B cell (primary cell): ENCODE results near the gene SLF2. TPM values are rescaled to one million over a fixed set of nuclear protein-coding genes. Genes with fewer than 3 reads are reported as not detected.

Experiments used
- ATAC-seq: fragments of 200-7000 bp; cut with Tn5 transposase; one replicate; pipeline ENCODE4 v1.10.0; 2021; ENCODE audit warnings: low read depth, mild to moderate bottlenecking, moderate number of reproducible peaks, moderate library complexity
- CTCF ChIA-PET: fragments of 350-600 bp; sonication (Branson Sonifier 250); formaldehyde crosslinking; loops from one replicate; lab custom pipeline; 2021; ENCODE audit warnings: antibody characterized with exemption, inconsistent platforms; lab: Charles Lee
- POLR2A ChIA-PET: fragments of 350-600 bp; sonication (Branson Sonifier 250); formaldehyde crosslinking; loops from one replicate; lab custom pipeline; 2021; ENCODE audit warnings: antibody characterized with exemption; lab: Charles Lee
- DNase-seq: peaks from one replicate; pipeline ENCODE4 v3.0.0; 2013
- H2AFZ ChIP-seq: 2 replicates; pipeline ENCODE4 v1.6.1; 2012; ENCODE audit warnings: mild to moderate bottlenecking, low read depth, low read length; ENCODE audit not compliant: insufficient read depth, poor library complexity, severe bottlenecking
- H3K27ac ChIP-seq, 2 donors: 1 replicate in 1 of 2; 2 replicates in 1 of 2; pipeline ENCODE4 v1.5.1; 2012 to 2013; ENCODE audit warnings: low read length in 2 of 2, mild to moderate bottlenecking in 2 of 2, moderate library complexity in 1 of 2
- H3K27me3 ChIP-seq, 4 experiments: fragments of 200-600 bp in 1 of 4; sonication (generic) in 1 of 4; replicated peaks in 1 of 4; 1 replicate in 2 of 4; 2 replicates in 2 of 4; pipeline versions ENCODE4 v1.6.1 to v1.7.0; 2013 to 2016; ENCODE audit warnings: low read length in 3 of 4, mild to moderate bottlenecking in 2 of 4, mixed read lengths in 1 of 4, moderate library complexity in 1 of 4; ENCODE audit not compliant: insufficient read depth in 4 of 4, control insufficient read depth in 3 of 4; ENCODE audit errors: control extremely low read depth in 1 of 4
- H3K36me3 ChIP-seq, 2 experiments: replicated peaks in 1 of 2; 1 replicate in 1 of 2; 2 replicates in 1 of 2; pipeline versions ENCODE4 v1.6.1 to v1.7.1; 2013; ENCODE audit warnings: low read length in 1 of 2; ENCODE audit not compliant: insufficient read depth in 2 of 2, control insufficient read depth in 1 of 2; ENCODE audit errors: control extremely low read depth in 1 of 2, extremely low read depth in 1 of 2
- H3K4me1 ChIP-seq, 2 donors: fragments of 200-600 bp in 1 of 2; sonication (generic) in 1 of 2; 1 replicate in 1 of 2; 2 replicates in 1 of 2; pipeline versions ENCODE4 v1.5.1 to v1.6.1; 2013 to 2017; ENCODE audit warnings: low read length in 2 of 2; ENCODE audit not compliant: control insufficient read depth in 2 of 2, insufficient read depth in 2 of 2
- H3K4me2 ChIP-seq: replicated peaks from 2 replicates; pipeline ENCODE3; 2012; ENCODE audit warnings: mild to moderate bottlenecking, low read depth, low read length; ENCODE audit not compliant: poor library complexity, severe bottlenecking
- H3K4me3 ChIP-seq, 5 experiments: fragments of 200-600 bp in 1 of 5; sonication (generic) in 1 of 5; 1 replicate in 3 of 5; 2 replicates in 2 of 5; pipeline versions ENCODE4 v1.5.1 to v1.7.0; 2011 to 2016; ENCODE audit warnings: low read length in 4 of 5, mild to moderate bottlenecking in 4 of 5, low read depth in 2 of 5, control low read depth in 1 of 5, moderate library complexity in 1 of 5; ENCODE audit not compliant: insufficient read depth in 1 of 5; ENCODE audit errors: control extremely low read depth in 1 of 5, extremely low read depth in 1 of 5
- H3K79me2 ChIP-seq: fragments of 200-600 bp; sonication (generic); one replicate; pipeline ENCODE4 v1.6.0; 2016; ENCODE audit warnings: low read length; ENCODE audit not compliant: control insufficient read depth, insufficient read depth
- H3K9ac ChIP-seq: fragments of 200-600 bp; sonication (generic); 2 replicates; pipeline ENCODE4 v1.6.1; 2017; ENCODE audit warnings: mild to moderate bottlenecking, low read length, moderate library complexity
- H3K9me3 ChIP-seq, 3 donors: one replicate each; pipeline versions ENCODE4 v1.6.1 to v1.7.1; 2013; ENCODE audit warnings: low read length in 2 of 3; ENCODE audit not compliant: control insufficient read depth in 2 of 3, insufficient read depth in 1 of 3; ENCODE audit errors: control extremely low read depth in 1 of 3
- H4K20me1 ChIP-seq: 2 replicates; pipeline ENCODE4 v1.6.0; 2012; ENCODE audit warnings: mild to moderate bottlenecking, low read length; ENCODE audit not compliant: insufficient read depth, control insufficient read depth, poor library complexity, severe bottlenecking
- H3K27ac Mint-ChIP-seq: one replicate; pipeline ENCODE4 v1.8.0; 2021; ENCODE audit warnings: mixed read lengths
- H3K27me3 Mint-ChIP-seq: one replicate; pipeline ENCODE4 v1.8.0; 2021; ENCODE audit warnings: mixed read lengths
- H3K4me1 Mint-ChIP-seq: one replicate; pipeline ENCODE4 v1.8.0; 2021; ENCODE audit warnings: mixed read lengths
- H3K4me3 Mint-ChIP-seq: one replicate; pipeline ENCODE4 v1.8.0; 2021; ENCODE audit warnings: mixed read lengths
- H3K9me3 Mint-ChIP-seq: one replicate; pipeline ENCODE4 v1.8.0; 2022; ENCODE audit warnings: mixed read lengths; ENCODE audit not compliant: insufficient read depth
- EZH2 ChIP-seq: IDR thresholded peaks from 2 replicates; pipeline ENCODE4 v1.6.1; 2012; ENCODE audit warnings: borderline replicate concordance, low read depth, mild to moderate bottlenecking, moderate library complexity, low read length; ENCODE audit not compliant: insufficient read depth, poor library complexity, severe bottlenecking
- WGBS: methylation state at CpG from one replicate; pipeline ENCODE4 v1.1.5; 2013; ENCODE audit warnings: missing lambda C conversion rate; ENCODE audit not compliant: insufficient coverage; 5-methylcytosine and 5-hydroxymethylcytosine counted together
- intact Hi-C: fragments of 100-400 bp; cut with micrococcal nuclease; formaldehyde crosslinking; loops from one replicate; pipeline ENCODE4 v1.10.0; 2022
- polyA plus RNA-seq: library from polyadenylated mRNA; depleted of rRNA; stranded (reverse); fragments of >200 nt; gene quantifications from 2 replicates; pipeline ENCODE4 v1.2.3, GENCODE V29; 2012
- total RNA-seq, 2 donors: library from RNA; stranded (reverse); fragments of 120-200 nt in 1 of 2; gene quantifications; 1 replicate in 1 of 2; 2 replicates in 1 of 2; pipeline versions ENCODE4 v1.2.3 to v1.2.4, GENCODE V29; 2013 to 2022
- TF ChIP-seq, protein P1 (sequence below): fragments of 200-600 bp; IDR thresholded peaks from one replicate; pipeline ENCODE4 v1.8.0; 2022; ENCODE audit warnings: antibody characterized with exemption, mild to moderate bottlenecking

SLF2 gene
- total and polyA plus RNA-seq, 2 donors (not counting 1 experiment from before 2014, with no cell fraction given): 11.8 to 65.6 TPM

DNA sequence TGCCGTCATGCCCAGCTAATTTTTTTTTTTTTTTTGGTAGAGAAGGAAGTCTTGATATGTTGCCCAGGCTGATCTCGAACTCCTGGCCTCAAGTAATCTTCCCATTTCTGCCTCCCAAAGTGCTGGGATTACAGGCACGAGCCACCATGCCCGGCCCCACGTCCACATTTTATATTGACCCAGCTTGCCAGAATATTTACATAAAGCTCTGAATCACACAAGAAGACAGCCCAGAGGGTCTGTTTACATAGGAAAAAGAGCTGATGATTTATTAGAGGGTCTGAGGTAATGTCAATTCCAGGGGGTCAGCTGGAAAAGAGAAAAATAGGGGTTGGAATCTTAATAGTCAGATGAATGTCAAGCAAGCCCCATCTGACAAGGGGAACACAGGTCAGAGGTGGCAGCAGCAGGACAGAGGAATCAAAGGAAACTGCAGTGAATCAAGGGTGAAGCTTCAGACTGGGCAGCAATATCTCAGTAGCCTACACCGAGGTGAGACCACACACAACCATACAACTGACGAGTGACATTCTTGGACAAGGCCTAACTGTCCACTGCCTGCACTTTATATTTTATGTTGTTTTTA lies 15.8 kb upstream of the SLF2 start:
- H3K27ac Mint-ChIP-seq: no peak overlapping the region
- no peaks in the 10 kb centered on the region for H3K36me3 ChIP-seq
- H3K9ac ChIP-seq: no peak overlapping the region
- no peak for ATAC-seq
- H3K4me2 ChIP-seq: no peak overlapping the region
- POLR2A ChIA-PET: no interaction called here
- CTCF ChIA-PET: no interaction called here
- TF ChIP-seq EZH2: no peak
- TF ChIP-seq, protein P1, sequence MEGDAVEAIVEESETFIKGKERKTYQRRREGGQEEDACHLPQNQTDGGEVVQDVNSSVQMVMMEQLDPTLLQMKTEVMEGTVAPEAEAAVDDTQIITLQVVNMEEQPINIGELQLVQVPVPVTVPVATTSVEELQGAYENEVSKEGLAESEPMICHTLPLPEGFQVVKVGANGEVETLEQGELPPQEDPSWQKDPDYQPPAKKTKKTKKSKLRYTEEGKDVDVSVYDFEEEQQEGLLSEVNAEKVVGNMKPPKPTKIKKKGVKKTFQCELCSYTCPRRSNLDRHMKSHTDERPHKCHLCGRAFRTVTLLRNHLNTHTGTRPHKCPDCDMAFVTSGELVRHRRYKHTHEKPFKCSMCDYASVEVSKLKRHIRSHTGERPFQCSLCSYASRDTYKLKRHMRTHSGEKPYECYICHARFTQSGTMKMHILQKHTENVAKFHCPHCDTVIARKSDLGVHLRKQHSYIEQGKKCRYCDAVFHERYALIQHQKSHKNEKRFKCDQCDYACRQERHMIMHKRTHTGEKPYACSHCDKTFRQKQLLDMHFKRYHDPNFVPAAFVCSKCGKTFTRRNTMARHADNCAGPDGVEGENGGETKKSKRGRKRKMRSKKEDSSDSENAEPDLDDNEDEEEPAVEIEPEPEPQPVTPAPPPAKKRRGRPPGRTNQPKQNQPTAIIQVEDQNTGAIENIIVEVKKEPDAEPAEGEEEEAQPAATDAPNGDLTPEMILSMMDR: no peak
- H3K9me3 ChIP-seq: no peaks in the 10 kb centered on the region
- WGBS: no CpG with 5 or more reads among the region's 7 CpGs
- intact Hi-C loops: no loop called here
- no peaks in the 10 kb centered on the region for H4K20me1 ChIP-seq
- peaks cover 0 to 12% (median 4%) of the 10 kb centered on the region in 4 experiments for H3K27me3 ChIP-seq
- peaks cover 15% of the 10 kb centered on the region for H3K4me1 Mint-ChIP-seq
- DNase-seq: no peak
- no peak overlapping the region for H3K4me3 ChIP-seq
- H3K27ac ChIP-seq: no peak overlapping the region
- H3K4me3 Mint-ChIP-seq: no peak overlapping the region
- H3K79me2 ChIP-seq: no peaks in the 10 kb centered on the region
- peaks cover 21% of the 10 kb centered on the region for H3K27me3 Mint-ChIP-seq
- peaks cover 11 to 19% of the 10 kb centered on the region in 2 donors for H3K4me1 ChIP-seq
- no peaks in the 10 kb centered on the region for H3K9me3 Mint-ChIP-seq
- H2AFZ ChIP-seq: no peak overlapping the region

DNA sequence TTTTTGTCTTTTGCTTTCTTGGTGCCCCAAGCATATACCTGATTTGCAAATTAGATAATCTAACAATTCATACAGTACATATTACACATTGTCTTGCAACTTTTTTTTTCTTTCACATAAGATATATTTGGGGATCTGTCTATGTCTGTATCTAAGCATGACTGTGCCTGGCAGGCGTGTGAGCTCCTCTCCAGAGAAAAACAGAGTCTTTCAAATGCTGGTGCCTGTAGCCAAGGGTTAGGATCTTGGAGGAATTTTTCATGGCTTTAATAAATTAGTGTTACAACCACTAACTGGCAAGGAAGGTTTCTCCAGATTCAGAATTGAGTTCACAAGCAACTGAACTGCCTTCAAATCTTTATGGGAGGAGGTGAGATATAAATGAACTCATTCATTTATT lies 14.8 kb upstream of the SLF2 start:
- H3K27me3 Mint-ChIP-seq: peaks cover 17% of the 10 kb centered on the region

More for the DNA sequence above, 14.8 kb upstream of the SLF2 start:
- intact Hi-C loops: no loop called here
- H3K36me3 ChIP-seq: no peaks in the 10 kb centered on the region
- no peaks in the 10 kb centered on the region for H4K20me1 ChIP-seq
- no peaks in the 10 kb centered on the region for H3K9me3 ChIP-seq
- peaks cover 0 to 14% (median 7%) of the 10 kb centered on the region in 4 experiments for H3K27me3 ChIP-seq
- H3K79me2 ChIP-seq: no peaks in the 10 kb centered on the region
- H3K4me3 ChIP-seq: no peak overlapping the region
- peaks cover 11 to 19% of the 10 kb centered on the region in 2 donors for H3K4me1 ChIP-seq
- no CpG with 5 or more reads among the region's 1 CpG for WGBS
- ChIA-PET CTCF (no interaction called here), POLR2A (no interaction called here)
- no peak overlapping the region for H3K9ac ChIP-seq
- no peak overlapping the region for H3K4me3 Mint-ChIP-seq
- H2AFZ ChIP-seq: no peak overlapping the region
- TF ChIP-seq, protein P1: no peak
- TF ChIP-seq EZH2: no peak
- ATAC-seq (no peak), DNase-seq (no peak)
- peaks cover 15% of the 10 kb centered on the region for H3K4me1 Mint-ChIP-seq
- H3K9me3 Mint-ChIP-seq: no peaks in the 10 kb centered on the region
- H3K27ac ChIP-seq: no peak overlapping the region
- H3K27ac Mint-ChIP-seq: no peak overlapping the region
- H3K4me2 ChIP-seq: no peak overlapping the region
